HEK293 (cell line): ENCODE data around the gene PTRH1.

Experiments used
- BCL11B ChIP-seq: fragments of 450-650 bp; formaldehyde crosslinking; IDR thresholded peaks from 2 replicates; pipeline ENCODE4 v1.5.1; 2016; ENCODE audit warnings: low read depth, missing biosample characterization, missing genetic modification characterization
- GLI2 ChIP-seq: fragments of 450-650 bp; formaldehyde crosslinking; IDR thresholded peaks from 2 replicates; pipeline ENCODE4; 2017; ENCODE audit warnings: missing biosample characterization, missing genetic modification characterization, low read depth, borderline replicate concordance
- KLF16 ChIP-seq: fragments of 450-650 bp; formaldehyde crosslinking; IDR thresholded peaks from 2 replicates; pipeline ENCODE4 v1.5.1; 2017; ENCODE audit warnings: missing biosample characterization, missing genetic modification characterization
- KLF17 ChIP-seq: fragments of 450-650 bp; formaldehyde crosslinking; IDR thresholded peaks from 2 replicates; pipeline ENCODE4 v1.5.1; 2016; ENCODE audit warnings: missing biosample characterization, missing genetic modification characterization
- MYNN ChIP-seq: fragments of 450-650 bp; formaldehyde crosslinking; IDR thresholded peaks from 2 replicates; pipeline ENCODE4 v1.5.1; 2016; ENCODE audit warnings: missing biosample characterization, missing genetic modification characterization, borderline replicate concordance
- TSHZ1 ChIP-seq: fragments of 450-650 bp; formaldehyde crosslinking; IDR thresholded peaks from 2 replicates; pipeline ENCODE4 v1.5.1; 2016; ENCODE audit warnings: missing biosample characterization, missing genetic modification characterization, borderline replicate concordance
- YY2 ChIP-seq: fragments of 450-650 bp; formaldehyde crosslinking; IDR thresholded peaks from 2 replicates; pipeline ENCODE4 v1.5.1; 2016; ENCODE audit warnings: missing biosample characterization, missing genetic modification characterization
- ZBTB8A ChIP-seq: fragments of 450-650 bp; formaldehyde crosslinking; IDR thresholded peaks from 2 replicates; pipeline ENCODE4 v1.5.1; 2016; ENCODE audit warnings: missing biosample characterization, missing genetic modification characterization
- ZEB2 ChIP-seq: fragments of 450-650 bp; formaldehyde crosslinking; IDR thresholded peaks from 2 replicates; pipeline ENCODE4 v1.5.1; 2016; ENCODE audit warnings: missing biosample characterization, missing genetic modification characterization
- ZFP3 ChIP-seq: fragments of 450-650 bp; formaldehyde crosslinking; IDR thresholded peaks from 2 replicates; pipeline ENCODE4 v1.5.1; 2016; ENCODE audit warnings: low read depth, missing biosample characterization, missing genetic modification characterization
- ZNF133 ChIP-seq: fragments of 450-650 bp; formaldehyde crosslinking; IDR thresholded peaks from 2 replicates; pipeline ENCODE4 v1.5.1; 2016; ENCODE audit warnings: missing biosample characterization, missing genetic modification characterization
- ZNF221 ChIP-seq: fragments of 450-650 bp; formaldehyde crosslinking; IDR thresholded peaks from 2 replicates; pipeline ENCODE4 v1.5.1; 2017; ENCODE audit warnings: missing biosample characterization, missing genetic modification characterization, borderline replicate concordance
- ZNF302 ChIP-seq: fragments of 450-650 bp; formaldehyde crosslinking; IDR thresholded peaks from 2 replicates; pipeline ENCODE4 v1.5.1; 2016; ENCODE audit warnings: missing biosample characterization, missing genetic modification characterization, low read depth
- ZNF350 ChIP-seq: fragments of 450-650 bp; formaldehyde crosslinking; IDR thresholded peaks from 2 replicates; pipeline ENCODE4 v1.5.0; 2017; ENCODE audit warnings: missing biosample characterization, mild to moderate bottlenecking, missing genetic modification characterization
- ZNF391 ChIP-seq: fragments of 450-650 bp; formaldehyde crosslinking; IDR thresholded peaks from 2 replicates; pipeline ENCODE4 v1.5.1; 2016; ENCODE audit warnings: low read depth, missing biosample characterization, missing genetic modification characterization, borderline replicate concordance
- ZNF404 ChIP-seq: fragments of 450-650 bp; formaldehyde crosslinking; IDR thresholded peaks from 2 replicates; pipeline ENCODE4 v1.5.1; 2017; ENCODE audit warnings: missing biosample characterization, missing genetic modification characterization
- ZNF423 ChIP-seq: fragments of 450-650 bp; formaldehyde crosslinking; IDR thresholded peaks from 2 replicates; pipeline ENCODE4 v1.5.1; 2016; ENCODE audit warnings: missing biosample characterization, missing genetic modification characterization
- ZNF521 ChIP-seq: fragments of 450-650 bp; formaldehyde crosslinking; IDR thresholded peaks from 2 replicates; pipeline ENCODE4 v1.5.1; 2017; ENCODE audit warnings: missing biosample characterization, mild to moderate bottlenecking, missing genetic modification characterization
- ZNF623 ChIP-seq: fragments of 450-650 bp; formaldehyde crosslinking; IDR thresholded peaks from 2 replicates; pipeline ENCODE4 v1.5.1; 2016; ENCODE audit warnings: missing biosample characterization, missing genetic modification characterization
- ZNF624 ChIP-seq: fragments of 450-650 bp; formaldehyde crosslinking; IDR thresholded peaks from 2 replicates; pipeline ENCODE4 v1.5.1; 2017; ENCODE audit warnings: missing biosample characterization, missing genetic modification characterization
- ZNF626 ChIP-seq: fragments of 450-650 bp; sonication (Bioruptor Pico); formaldehyde crosslinking; IDR thresholded peaks from 2 replicates; pipeline ENCODE4 v1.5.1; 2018; ENCODE audit warnings: missing biosample characterization, missing genetic modification characterization, inconsistent platforms
- ZNF629 ChIP-seq: fragments of 450-650 bp; formaldehyde crosslinking; IDR thresholded peaks from 2 replicates; pipeline ENCODE4 v1.5.1; 2017; ENCODE audit warnings: missing biosample characterization, missing genetic modification characterization
- ZNF791 ChIP-seq: fragments of 450-650 bp; formaldehyde crosslinking; IDR thresholded peaks from 2 replicates; pipeline ENCODE4 v1.5.1; 2016; ENCODE audit warnings: missing biosample characterization, missing genetic modification characterization
- ZNF843 ChIP-seq: fragments of 450-650 bp; formaldehyde crosslinking; IDR thresholded peaks from 2 replicates; pipeline ENCODE4 v1.5.1; 2016; ENCODE audit warnings: missing biosample characterization, missing genetic modification characterization
- ZSCAN4 ChIP-seq: fragments of 450-650 bp; formaldehyde crosslinking; IDR thresholded peaks from 2 replicates; pipeline ENCODE4 v1.5.1; 2017; ENCODE audit warnings: missing biosample characterization, missing genetic modification characterization
- TF ChIP-seq, protein P1 (sequence below): fragments of 450-650 bp; formaldehyde crosslinking; IDR thresholded peaks from 2 replicates; pipeline ENCODE4 v1.5.1; 2016; ENCODE audit warnings: missing biosample characterization, missing genetic modification characterization
- TF ChIP-seq, protein P2 (sequence below): fragments of 450-650 bp; formaldehyde crosslinking; IDR thresholded peaks from 2 replicates; pipeline ENCODE4 v1.5.1; 2016; ENCODE audit warnings: missing biosample characterization, missing genetic modification characterization, low read depth

PTRH1 gene

DNA sequence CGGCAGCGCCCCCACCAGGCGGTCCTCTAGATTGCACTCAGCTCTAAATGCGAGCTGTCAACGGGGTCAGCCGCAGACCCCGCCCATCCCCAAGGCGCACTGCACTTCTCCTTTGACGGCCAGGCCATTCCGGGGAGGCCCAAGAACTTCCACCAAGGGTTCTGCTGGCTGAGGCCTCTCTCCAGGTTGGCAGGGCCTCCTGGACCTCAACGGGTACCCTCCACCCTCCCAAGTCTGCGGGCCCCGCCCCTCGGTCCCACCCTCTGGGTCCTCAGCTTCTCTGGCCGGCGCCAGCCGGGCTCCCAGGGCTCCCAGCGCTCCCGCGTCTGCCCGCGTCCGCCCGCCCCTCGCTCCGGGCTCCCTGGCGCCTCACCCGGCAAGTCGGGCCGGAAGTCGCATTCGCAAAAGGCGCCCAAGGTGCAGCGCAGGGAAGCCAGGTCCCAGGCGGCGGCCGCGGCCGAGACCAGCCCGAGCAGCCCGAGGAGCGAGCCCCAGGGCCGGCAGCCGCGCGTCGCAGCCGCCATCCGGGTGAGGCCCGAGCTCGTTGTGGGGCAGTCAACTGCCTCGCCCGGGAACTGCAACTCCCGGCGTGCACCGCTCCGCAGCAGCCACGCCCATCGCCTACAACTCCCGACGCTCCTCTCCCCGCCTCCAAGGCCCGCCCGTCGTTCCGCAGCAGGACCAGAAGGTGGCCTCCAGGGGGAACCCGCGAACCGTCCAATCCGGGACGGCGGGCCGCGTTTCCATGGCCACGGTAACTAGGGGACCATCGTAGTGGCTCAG lies 19.5 kb upstream of the PTRH1 start, which contains the start of gene TOR2A (continued):
- TF ChIP-seq ZNF391 (tag by site-specific recombination), result peak; percentile 18; the same call in 1 of the 2 replicates
- TF ChIP-seq ZNF423, result no peak
- 0 out of 2 replicates have a peak, but pooled peaks have one; percentile 38 for TF ChIP-seq YY2
- TF ChIP-seq ZNF133 (tag by site-specific recombination), result no peak
- 0 out of 2 replicates have a peak, but pooled peaks have one; percentile 13 for TF ChIP-seq ZEB2
- TF ChIP-seq ZNF629 (tag by site-specific recombination), result peak; percentile 41; the same call in 1 of the 2 replicates
- no peak for TF ChIP-seq ZNF350 (tag by site-specific recombination)
- TF ChIP-seq BCL11B (tag by site-specific recombination), result no peak; the same call in 1 of the 2 replicates
- no peak for TF ChIP-seq ZNF302
- TF ChIP-seq, protein P1, sequence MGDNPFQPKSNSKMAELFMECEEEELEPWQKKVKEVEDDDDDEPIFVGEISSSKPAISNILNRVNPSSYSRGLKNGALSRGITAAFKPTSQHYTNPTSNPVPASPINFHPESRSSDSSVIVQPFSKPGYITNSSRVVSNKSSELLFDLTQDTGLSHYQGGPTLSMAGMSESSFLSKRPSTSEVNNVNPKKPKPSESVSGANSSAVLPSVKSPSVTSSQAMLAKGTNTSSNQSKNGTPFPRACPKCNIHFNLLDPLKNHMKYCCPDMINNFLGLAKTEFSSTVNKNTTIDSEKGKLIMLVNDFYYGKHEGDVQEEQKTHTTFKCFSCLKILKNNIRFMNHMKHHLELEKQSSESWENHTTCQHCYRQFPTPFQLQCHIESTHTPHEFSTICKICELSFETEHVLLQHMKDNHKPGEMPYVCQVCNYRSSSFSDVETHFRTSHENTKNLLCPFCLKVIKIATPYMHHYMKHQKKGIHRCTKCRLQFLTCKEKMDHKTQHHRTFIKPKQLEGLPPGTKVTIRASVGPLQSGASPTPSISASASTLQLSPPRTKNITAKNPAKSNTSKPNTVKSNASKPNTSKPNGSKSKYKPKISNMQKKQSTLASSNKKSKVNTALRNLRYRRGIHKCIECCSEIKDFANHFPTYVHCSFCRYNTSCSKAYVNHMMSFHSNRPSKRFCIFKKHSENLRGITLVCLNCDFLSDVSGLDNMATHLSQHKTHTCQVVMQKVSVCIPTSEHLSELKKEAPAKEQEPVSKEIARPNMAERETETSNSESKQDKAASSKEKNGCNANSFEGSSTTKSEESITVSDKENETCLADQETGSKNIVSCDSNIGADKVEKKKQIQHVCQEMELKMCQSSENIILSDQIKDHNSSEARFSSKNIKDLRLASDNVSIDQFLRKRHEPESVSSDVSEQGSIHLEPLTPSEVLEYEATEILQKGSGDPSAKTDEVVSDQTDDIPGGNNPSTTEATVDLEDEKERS (tag by site-specific recombination), result no peak
- TF ChIP-seq ZNF521 (tag by site-specific recombination), result no peak
- TF ChIP-seq TSHZ1, result no peak
- TF ChIP-seq ZNF791 (tag by site-specific recombination), result no peak
- no peak for TF ChIP-seq ZNF624
- TF ChIP-seq MYNN (tag by site-specific recombination), result peak; percentile 98
- peak; percentile 47; the same call in 1 of the 2 replicates for TF ChIP-seq KLF16
- no peak for TF ChIP-seq ZSCAN4 (tag by site-specific recombination)
- no peak for TF ChIP-seq ZNF626 (tag by site-specific recombination)
- TF ChIP-seq ZFP3 (tag by site-specific recombination), result no peak
- TF ChIP-seq ZNF404 (tag by site-specific recombination), result no peak
- no peak for TF ChIP-seq ZNF221 (tag by site-specific recombination)
- peak; percentile 79 for TF ChIP-seq ZBTB8A (tag by site-specific recombination)
- TF ChIP-seq GLI2 (tag by site-specific recombination), result no peak
- TF ChIP-seq ZNF623 (tag by site-specific recombination), result no peak
- TF ChIP-seq KLF17 (tag by site-specific recombination), result peak; percentile 23; the same call in 1 of the 2 replicates
- TF ChIP-seq, protein P2, sequence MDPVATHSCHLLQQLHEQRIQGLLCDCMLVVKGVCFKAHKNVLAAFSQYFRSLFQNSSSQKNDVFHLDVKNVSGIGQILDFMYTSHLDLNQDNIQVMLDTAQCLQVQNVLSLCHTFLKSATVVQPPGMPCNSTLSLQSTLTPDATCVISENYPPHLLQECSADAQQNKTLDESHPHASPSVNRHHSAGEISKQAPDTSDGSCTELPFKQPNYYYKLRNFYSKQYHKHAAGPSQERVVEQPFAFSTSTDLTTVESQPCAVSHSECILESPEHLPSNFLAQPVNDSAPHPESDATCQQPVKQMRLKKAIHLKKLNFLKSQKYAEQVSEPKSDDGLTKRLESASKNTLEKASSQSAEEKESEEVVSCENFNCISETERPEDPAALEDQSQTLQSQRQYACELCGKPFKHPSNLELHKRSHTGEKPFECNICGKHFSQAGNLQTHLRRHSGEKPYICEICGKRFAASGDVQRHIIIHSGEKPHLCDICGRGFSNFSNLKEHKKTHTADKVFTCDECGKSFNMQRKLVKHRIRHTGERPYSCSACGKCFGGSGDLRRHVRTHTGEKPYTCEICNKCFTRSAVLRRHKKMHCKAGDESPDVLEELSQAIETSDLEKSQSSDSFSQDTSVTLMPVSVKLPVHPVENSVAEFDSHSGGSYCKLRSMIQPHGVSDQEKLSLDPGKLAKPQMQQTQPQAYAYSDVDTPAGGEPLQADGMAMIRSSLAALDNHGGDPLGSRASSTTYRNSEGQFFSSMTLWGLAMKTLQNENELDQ (tag by site-specific recombination), result no peak
- 0 out of 2 replicates have a peak, but pooled peaks have one; percentile 13 for TF ChIP-seq ZNF843 (tag by site-specific recombination)
